ENCODE data around the gene PLA2G4D. TPM values are rescaled to one million over a fixed set of nuclear protein-coding genes. Genes with fewer than 3 reads are reported as not detected.

PLA2G4D gene
- total and polyA plus RNA-seq, 2 experiments from 2014 or later, result 0.07 to 0.15 TPM

DNA sequence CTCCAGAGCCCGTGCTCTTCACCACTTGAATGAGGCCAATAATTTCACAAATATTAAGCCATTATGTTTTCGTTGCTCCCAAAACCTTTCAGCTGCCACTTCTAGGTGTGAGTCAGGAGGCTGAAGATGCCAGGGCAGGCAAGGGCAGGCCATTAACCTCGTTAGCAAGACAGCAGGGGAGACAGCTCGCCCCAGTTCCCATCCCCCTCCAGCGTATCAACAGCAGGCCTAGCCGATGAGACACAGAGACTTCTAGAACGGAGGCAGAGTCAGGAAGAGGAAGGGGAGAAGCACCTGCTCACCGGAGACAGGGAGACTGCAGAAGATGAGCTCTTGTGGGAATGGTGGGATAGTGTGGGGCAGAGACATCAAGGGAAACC, 45.6 kb downstream of the PLA2G4D start:
- H3K36me3 ChIP-seq (ENCODE audit: insufficient read depth), result no peaks in the 10 kb centered on the region
- TF ChIP-seq ZNF331 (CRISPR knock-in tag; IDR thresholded peaks at IDR 0.05; ENCODE audit: low read depth), result no peak
- TF ChIP-seq EZH2 (IDR thresholded peaks at IDR 0.05; ENCODE audit: low read depth, unreplicated experiment), result no peak
- no peak for TF ChIP-seq NANOG (IDR thresholded peaks at IDR 0.05; ENCODE audit: borderline replicate concordance)
- TF ChIP-seq POLR2AphosphoS5 (IDR thresholded peaks at IDR 0.05; ENCODE audit: low read depth), result no peak
- TF ChIP-seq, protein P1, sequence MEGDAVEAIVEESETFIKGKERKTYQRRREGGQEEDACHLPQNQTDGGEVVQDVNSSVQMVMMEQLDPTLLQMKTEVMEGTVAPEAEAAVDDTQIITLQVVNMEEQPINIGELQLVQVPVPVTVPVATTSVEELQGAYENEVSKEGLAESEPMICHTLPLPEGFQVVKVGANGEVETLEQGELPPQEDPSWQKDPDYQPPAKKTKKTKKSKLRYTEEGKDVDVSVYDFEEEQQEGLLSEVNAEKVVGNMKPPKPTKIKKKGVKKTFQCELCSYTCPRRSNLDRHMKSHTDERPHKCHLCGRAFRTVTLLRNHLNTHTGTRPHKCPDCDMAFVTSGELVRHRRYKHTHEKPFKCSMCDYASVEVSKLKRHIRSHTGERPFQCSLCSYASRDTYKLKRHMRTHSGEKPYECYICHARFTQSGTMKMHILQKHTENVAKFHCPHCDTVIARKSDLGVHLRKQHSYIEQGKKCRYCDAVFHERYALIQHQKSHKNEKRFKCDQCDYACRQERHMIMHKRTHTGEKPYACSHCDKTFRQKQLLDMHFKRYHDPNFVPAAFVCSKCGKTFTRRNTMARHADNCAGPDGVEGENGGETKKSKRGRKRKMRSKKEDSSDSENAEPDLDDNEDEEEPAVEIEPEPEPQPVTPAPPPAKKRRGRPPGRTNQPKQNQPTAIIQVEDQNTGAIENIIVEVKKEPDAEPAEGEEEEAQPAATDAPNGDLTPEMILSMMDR (conservative IDR thresholded peaks at IDR 0.05; ENCODE audit: low read depth in 2 of 2), result no peak
- TF ChIP-seq, protein P2, sequence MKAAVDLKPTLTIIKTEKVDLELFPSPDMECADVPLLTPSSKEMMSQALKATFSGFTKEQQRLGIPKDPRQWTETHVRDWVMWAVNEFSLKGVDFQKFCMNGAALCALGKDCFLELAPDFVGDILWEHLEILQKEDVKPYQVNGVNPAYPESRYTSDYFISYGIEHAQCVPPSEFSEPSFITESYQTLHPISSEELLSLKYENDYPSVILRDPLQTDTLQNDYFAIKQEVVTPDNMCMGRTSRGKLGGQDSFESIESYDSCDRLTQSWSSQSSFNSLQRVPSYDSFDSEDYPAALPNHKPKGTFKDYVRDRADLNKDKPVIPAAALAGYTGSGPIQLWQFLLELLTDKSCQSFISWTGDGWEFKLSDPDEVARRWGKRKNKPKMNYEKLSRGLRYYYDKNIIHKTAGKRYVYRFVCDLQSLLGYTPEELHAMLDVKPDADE (IDR thresholded peaks at IDR 0.05), result no peak
- no peak for TF ChIP-seq CREB1 (CRISPR knock-in tag; IDR thresholded peaks at IDR 0.05; ENCODE audit: low read depth)
- TF ChIP-seq JUNB (IDR thresholded peaks at IDR 0.05; ENCODE audit: unreplicated experiment), result no peak
- no peak for TF ChIP-seq EZH2phosphoT487 (IDR thresholded peaks at IDR 0.05; ENCODE audit: unreplicated experiment)
- no peak for TF ChIP-seq ZNF114 (CRISPR knock-in tag; IDR thresholded peaks at IDR 0.05)
- TF ChIP-seq STAT1 (IDR thresholded peaks at IDR 0.05; ENCODE audit: unreplicated experiment), result no peak
- TF ChIP-seq, protein P3, sequence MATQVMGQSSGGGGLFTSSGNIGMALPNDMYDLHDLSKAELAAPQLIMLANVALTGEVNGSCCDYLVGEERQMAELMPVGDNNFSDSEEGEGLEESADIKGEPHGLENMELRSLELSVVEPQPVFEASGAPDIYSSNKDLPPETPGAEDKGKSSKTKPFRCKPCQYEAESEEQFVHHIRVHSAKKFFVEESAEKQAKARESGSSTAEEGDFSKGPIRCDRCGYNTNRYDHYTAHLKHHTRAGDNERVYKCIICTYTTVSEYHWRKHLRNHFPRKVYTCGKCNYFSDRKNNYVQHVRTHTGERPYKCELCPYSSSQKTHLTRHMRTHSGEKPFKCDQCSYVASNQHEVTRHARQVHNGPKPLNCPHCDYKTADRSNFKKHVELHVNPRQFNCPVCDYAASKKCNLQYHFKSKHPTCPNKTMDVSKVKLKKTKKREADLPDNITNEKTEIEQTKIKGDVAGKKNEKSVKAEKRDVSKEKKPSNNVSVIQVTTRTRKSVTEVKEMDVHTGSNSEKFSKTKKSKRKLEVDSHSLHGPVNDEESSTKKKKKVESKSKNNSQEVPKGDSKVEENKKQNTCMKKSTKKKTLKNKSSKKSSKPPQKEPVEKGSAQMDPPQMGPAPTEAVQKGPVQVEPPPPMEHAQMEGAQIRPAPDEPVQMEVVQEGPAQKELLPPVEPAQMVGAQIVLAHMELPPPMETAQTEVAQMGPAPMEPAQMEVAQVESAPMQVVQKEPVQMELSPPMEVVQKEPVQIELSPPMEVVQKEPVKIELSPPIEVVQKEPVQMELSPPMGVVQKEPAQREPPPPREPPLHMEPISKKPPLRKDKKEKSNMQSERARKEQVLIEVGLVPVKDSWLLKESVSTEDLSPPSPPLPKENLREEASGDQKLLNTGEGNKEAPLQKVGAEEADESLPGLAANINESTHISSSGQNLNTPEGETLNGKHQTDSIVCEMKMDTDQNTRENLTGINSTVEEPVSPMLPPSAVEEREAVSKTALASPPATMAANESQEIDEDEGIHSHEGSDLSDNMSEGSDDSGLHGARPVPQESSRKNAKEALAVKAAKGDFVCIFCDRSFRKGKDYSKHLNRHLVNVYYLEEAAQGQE (IDR thresholded peaks at IDR 0.05; ENCODE audit: unreplicated experiment), result no peak
- TF ChIP-seq, protein P4, sequence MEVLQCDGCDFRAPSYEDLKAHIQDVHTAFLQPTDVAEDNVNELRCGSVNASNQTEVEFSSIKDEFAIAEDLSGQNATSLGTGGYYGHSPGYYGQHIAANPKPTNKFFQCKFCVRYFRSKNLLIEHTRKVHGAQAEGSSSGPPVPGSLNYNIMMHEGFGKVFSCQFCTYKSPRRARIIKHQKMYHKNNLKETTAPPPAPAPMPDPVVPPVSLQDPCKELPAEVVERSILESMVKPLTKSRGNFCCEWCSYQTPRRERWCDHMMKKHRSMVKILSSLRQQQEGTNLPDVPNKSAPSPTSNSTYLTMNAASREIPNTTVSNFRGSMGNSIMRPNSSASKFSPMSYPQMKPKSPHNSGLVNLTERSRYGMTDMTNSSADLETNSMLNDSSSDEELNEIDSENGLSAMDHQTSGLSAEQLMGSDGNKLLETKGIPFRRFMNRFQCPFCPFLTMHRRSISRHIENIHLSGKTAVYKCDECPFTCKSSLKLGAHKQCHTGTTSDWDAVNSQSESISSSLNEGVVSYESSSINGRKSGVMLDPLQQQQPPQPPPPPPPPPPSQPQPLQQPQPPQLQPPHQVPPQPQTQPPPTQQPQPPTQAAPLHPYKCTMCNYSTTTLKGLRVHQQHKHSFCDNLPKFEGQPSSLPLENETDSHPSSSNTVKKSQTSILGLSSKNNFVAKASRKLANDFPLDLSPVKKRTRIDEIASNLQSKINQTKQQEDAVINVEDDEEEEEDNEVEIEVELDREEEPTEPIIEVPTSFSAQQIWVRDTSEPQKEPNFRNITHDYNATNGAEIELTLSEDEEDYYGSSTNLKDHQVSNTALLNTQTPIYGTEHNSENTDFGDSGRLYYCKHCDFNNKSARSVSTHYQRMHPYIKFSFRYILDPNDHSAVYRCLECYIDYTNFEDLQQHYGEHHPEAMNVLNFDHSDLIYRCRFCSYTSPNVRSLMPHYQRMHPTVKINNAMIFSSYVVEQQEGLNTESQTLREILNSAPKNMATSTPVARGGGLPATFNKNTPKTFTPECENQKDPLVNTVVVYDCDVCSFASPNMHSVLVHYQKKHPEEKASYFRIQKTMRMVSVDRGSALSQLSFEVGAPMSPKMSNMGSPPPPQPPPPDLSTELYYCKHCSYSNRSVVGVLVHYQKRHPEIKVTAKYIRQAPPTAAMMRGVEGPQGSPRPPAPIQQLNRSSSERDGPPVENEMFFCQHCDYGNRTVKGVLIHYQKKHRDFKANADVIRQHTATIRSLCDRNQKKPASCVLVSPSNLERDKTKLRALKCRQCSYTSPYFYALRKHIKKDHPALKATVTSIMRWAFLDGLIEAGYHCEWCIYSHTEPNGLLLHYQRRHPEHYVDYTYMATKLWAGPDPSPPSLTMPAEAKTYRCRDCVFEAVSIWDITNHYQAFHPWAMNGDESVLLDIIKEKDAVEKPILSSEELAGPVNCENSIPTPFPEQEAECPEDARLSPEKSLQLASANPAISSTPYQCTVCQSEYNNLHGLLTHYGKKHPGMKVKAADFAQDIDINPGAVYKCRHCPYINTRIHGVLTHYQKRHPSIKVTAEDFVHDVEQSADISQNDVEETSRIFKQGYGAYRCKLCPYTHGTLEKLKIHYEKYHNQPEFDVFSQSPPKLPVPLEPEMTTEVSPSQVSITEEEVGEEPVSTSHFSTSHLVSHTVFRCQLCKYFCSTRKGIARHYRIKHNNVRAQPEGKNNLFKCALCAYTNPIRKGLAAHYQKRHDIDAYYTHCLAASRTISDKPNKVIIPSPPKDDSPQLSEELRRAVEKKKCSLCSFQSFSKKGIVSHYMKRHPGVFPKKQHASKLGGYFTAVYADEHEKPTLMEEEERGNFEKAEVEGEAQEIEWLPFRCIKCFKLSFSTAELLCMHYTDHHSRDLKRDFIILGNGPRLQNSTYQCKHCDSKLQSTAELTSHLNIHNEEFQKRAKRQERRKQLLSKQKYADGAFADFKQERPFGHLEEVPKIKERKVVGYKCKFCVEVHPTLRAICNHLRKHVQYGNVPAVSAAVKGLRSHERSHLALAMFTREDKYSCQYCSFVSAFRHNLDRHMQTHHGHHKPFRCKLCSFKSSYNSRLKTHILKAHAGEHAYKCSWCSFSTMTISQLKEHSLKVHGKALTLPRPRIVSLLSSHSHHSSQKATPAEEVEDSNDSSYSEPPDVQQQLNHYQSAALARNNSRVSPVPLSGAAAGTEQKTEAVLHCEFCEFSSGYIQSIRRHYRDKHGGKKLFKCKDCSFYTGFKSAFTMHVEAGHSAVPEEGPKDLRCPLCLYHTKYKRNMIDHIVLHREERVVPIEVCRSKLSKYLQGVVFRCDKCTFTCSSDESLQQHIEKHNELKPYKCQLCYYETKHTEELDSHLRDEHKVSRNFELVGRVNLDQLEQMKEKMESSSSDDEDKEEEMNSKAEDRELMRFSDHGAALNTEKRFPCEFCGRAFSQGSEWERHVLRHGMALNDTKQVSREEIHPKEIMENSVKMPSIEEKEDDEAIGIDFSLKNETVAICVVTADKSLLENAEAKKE (CRISPR knock-in tag; IDR thresholded peaks at IDR 0.05), result no peak
- H2AFZ ChIP-seq, result peak overlapping the region; percentile 56
- Mint-ChIP-seq H3K9me3 (no peaks in the 10 kb centered on the region), H3K4me3 (no peak overlapping the region), H3K27me3 (ENCODE audit: insufficient read depth, low read depth, poor library complexity) (peaks cover 7% of the 10 kb centered on the region), H3K27ac (no peak overlapping the region), H3K36me3 (ENCODE audit: low read depth) (no peaks in the 10 kb centered on the region), H3K4me1 (peaks cover 16% of the 10 kb centered on the region)
- no peaks in the 10 kb centered on the region for H3K4me1 ChIP-seq (ENCODE audit: insufficient read depth)
- H3K79me2 ChIP-seq (replicated peaks; ENCODE audit: insufficient read depth), result no peaks in the 10 kb centered on the region
- no peaks in the 10 kb centered on the region; the same call in 1 of the 2 replicates for H4K20me1 ChIP-seq (replicated peaks; ENCODE audit: insufficient read depth)
- no peaks in the 10 kb centered on the region for H3K9me2 ChIP-seq (ENCODE audit: insufficient read depth)
- no peaks in the 10 kb centered on the region for H3F3A ChIP-seq (replicated peaks; ENCODE audit: low read depth)
- H3K27me3 ChIP-seq (ENCODE audit: insufficient read depth), result no peaks in the 10 kb centered on the region
- ATAC-seq, result peak; percentile 72
- no peak overlapping the region for H3K4me3 ChIP-seq
- peak overlapping the region; percentile 52 for H3K4me2 ChIP-seq
- DNase-seq (ENCODE audit: low spot score), result peak; percentile 28
- H3K27ac ChIP-seq (ENCODE audit: low read depth), result no peak overlapping the region
